ENCODE measurements around the gene CHRNB2. TPM values are rescaled to one million over a fixed set of nuclear protein-coding genes. Genes with fewer than 3 reads are reported as not detected.

CHRNB2 gene
- polyA plus RNA-seq, 1 donor from 2014 or later = 0.04 TPM

DNA sequence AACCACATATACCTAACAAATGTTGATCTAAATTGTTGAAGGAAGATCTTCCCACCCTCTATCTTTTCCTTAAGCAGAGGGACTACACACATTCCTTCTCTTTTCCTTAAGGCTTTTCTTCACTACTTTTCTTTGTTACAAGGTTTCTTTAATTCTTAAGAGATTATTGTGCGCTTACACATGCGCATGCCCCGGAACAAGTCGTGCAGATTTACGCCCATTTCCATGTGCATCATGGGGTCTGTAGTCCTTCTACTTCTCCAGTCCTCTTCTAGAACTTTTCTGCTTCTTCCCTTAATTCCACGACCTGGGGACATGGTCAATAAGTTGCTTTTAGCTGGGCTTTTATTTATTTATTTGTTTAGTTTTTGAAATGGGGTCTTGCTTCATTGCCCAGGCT lies 1.7 kb upstream of the CHRNB2 start:
- peaks cover 0 to 2% (median 2%) of the 10 kb centered on the region in 3 donors for H3K4me1 Mint-ChIP-seq
- H3K27me3 Mint-ChIP-seq = peaks cover 23% of the 10 kb centered on the region
- peak overlapping the region in 1 of 3 donors; percentile 57 for H3K27ac Mint-ChIP-seq
- H3K36me3 Mint-ChIP-seq = peaks cover 2% of the 10 kb centered on the region
- H3K4me3 Mint-ChIP-seq = peak overlapping the region in 1 of 4 donors; percentile 11
- H3K9me3 Mint-ChIP-seq = no peaks in the 10 kb centered on the region

DNA sequence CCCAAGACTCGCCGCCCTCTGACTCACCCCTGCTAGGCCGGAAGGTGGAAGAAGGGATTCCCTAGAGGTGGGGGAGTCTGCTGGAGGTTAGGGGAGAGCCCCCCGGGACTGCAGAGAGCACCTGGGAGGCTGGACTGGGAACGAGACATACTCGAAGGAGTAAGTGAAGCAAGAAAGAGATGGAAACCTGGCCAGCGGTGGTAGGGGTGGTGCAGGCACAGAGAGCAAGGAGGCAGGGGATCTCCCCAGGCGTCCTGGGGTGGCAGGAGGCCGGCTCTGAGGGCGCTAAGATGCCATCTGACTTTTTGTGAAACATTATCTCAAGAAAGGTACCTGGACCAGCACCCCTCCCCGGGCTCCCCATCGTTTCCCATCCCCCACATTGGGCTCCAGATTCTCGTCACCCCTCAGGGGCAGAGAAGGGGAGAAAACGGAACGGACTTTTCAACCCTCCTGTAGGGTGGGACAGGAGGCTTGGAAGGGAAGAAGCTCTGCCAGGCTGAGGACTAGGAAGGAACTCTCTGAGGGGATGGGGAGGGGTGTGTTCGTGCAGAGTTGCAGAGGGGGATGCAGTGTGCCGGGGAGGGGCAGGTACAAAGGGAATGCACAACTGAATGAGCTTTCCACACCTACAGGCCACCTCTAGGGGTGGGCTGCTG lies 708 bp downstream of the CHRNB2 start:
- Mint-ChIP-seq H3K27me3 (peaks cover 29% of the 10 kb centered on the region), H3K9me3 (no peaks in the 10 kb centered on the region), H3K27ac (no peak overlapping the region), H3K36me3 (peaks cover 2% of the 10 kb centered on the region), H3K4me3 (peak overlapping the region in 1 of 4 donors; percentile 16), H3K4me1 (peaks cover 0 to 2% (median 2%) of the 10 kb centered on the region in 3 donors)

GRCh38 chr1:154571244-154571963 lies 3.8 kb downstream of the CHRNB2 start:
- Mint-ChIP-seq H3K27me3 (peaks cover 29% of the 10 kb centered on the region), H3K36me3 (no peaks in the 10 kb centered on the region), H3K4me3 (no peak overlapping the region), H3K27ac (peak overlapping the region in 1 of 3 donors; percentile 74), H3K9me3 (no peaks in the 10 kb centered on the region), H3K4me1 (peaks cover 0 to 8% (median 2%) of the 10 kb centered on the region in 3 donors)

- H3K4me1 Mint-ChIP-seq = peaks cover 0 to 8% (median 2%) of the 10 kb centered on the region in 3 donors
- peaks cover 25% of the 10 kb centered on the region for H3K27me3 Mint-ChIP-seq
- peak overlapping the region in 1 of 3 donors; percentile 74 for H3K27ac Mint-ChIP-seq
- no peaks in the 10 kb centered on the region for H3K36me3 Mint-ChIP-seq
- H3K9me3 Mint-ChIP-seq = no peaks in the 10 kb centered on the region
- H3K4me3 Mint-ChIP-seq = no peak overlapping the region
These were observed 4.3 kb downstream of the CHRNB2 start for GRCh38 chr1:154571964-154572288.

DNA sequence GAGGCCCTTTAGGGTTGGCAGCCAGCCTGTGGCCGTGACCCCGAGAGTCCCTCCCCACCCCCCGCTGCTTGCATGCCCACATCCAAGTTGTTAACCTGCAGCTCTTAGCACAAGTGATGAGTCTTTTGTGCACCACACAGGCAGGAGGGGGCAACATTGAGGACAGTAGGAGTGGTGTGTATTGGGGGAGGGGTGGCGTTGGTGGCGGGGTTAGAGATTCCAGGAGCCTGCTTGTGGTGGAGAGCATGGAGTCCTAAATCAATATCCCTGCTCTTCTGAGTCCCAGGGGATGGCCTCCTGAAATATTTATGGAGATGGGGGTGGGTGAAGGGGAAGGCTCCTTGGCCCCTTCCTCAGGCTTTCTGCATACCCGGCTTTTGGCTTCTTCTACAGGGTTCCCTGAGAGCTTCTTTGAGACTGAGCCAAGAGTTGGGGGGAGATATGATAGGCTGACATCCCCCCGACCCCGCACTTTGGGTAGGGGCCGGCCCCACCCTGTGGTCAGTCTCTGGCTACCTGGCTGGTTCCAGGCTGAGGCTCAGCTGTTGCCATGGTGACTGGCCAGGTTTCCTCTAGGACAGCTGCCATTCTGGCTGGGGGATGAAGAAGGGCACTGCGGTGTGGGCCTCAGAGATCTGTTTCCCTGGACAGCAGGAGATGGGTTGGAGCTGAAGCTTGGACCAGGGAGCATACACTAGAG lies 5.0 kb downstream of the CHRNB2 start:
- no peaks in the 10 kb centered on the region for H3K36me3 Mint-ChIP-seq
- H3K27me3 Mint-ChIP-seq = peaks cover 21% of the 10 kb centered on the region
- H3K4me1 Mint-ChIP-seq = peaks cover 0 to 8% (median 0%) of the 10 kb centered on the region in 3 donors
- H3K4me3 Mint-ChIP-seq = no peak overlapping the region
- no peak overlapping the region for H3K27ac Mint-ChIP-seq
- no peaks in the 10 kb centered on the region for H3K9me3 Mint-ChIP-seq

- Mint-ChIP-seq H3K4me3 (no peak overlapping the region), H3K9me3 (no peaks in the 10 kb centered on the region), H3K27ac (no peak overlapping the region), H3K4me1 (peaks cover 0 to 8% (median 1%) of the 10 kb centered on the region in 3 donors), H3K36me3 (no peaks in the 10 kb centered on the region), H3K27me3 (peaks cover 19% of the 10 kb centered on the region)
These were observed 5.6 kb downstream of the CHRNB2 start for GRCh38 chr1:154573168-154573510.

GRCh38 chr1:154574716-154575115 lies 7.1 kb downstream of the CHRNB2 start:
- Mint-ChIP-seq H3K4me1 (peaks cover 0 to 8% (median 1%) of the 10 kb centered on the region in 3 donors), H3K4me3 (peak overlapping the region in 1 of 4 donors; percentile 40), H3K9me3 (no peaks in the 10 kb centered on the region), H3K36me3 (peaks cover 3% of the 10 kb centered on the region), H3K27ac (peak overlapping the region in 1 of 3 donors; percentile 11), H3K27me3 (peaks cover 9% of the 10 kb centered on the region)

GRCh38 chr1:154575147-154575927 lies 7.8 kb downstream of the CHRNB2 start:
- H3K36me3 Mint-ChIP-seq = peaks cover 3% of the 10 kb centered on the region
- peaks cover 8% of the 10 kb centered on the region for H3K27me3 Mint-ChIP-seq
- H3K4me3 Mint-ChIP-seq = no peak overlapping the region
- H3K4me1 Mint-ChIP-seq = peaks cover 0 to 8% (median 1%) of the 10 kb centered on the region in 3 donors
- H3K9me3 Mint-ChIP-seq = no peaks in the 10 kb centered on the region
- peak overlapping the region in 2 of 3 donors; percentile 11 to 50 for H3K27ac Mint-ChIP-seq

DNA sequence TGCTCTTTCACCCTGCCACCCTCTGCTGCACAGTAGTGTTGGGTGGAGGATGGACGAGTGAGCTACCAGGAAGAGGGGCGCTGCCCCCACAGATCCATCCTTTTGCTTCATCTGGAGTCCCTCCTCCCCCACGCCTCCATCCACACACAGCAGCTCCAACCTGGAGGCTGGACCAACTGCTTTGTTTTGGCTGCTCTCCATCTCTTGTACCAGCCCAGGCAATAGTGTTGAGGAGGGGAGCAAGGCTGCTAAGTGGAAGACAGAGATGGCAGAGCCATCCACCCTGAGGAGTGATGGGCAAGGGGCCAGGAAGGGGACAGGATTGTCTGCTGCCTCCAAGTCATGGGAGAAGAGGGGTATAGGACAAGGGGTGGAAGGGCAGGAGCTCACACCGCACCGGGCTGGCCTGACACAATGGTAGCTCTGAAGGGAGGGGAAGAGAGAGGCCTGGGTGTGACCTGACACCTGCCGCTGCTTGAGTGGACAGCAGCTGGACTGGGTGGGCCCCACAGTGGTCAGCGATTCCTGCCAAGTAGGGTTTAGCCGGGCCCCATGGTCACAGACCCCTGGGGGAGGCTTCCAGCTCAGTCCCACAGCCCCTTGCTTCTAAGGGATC lies 8.5 kb downstream of the CHRNB2 start:
- Mint-ChIP-seq H3K4me3 (no peak overlapping the region), H3K27me3 (peaks cover 5% of the 10 kb centered on the region), H3K36me3 (peaks cover 3% of the 10 kb centered on the region), H3K9me3 (no peaks in the 10 kb centered on the region), H3K4me1 (peaks cover 0 to 8% (median 1%) of the 10 kb centered on the region in 3 donors), H3K27ac (peak overlapping the region in 1 of 3 donors; percentile 50)

GRCh38 chr1:154577346-154578057 lies 9.9 kb downstream of the CHRNB2 start:
- Mint-ChIP-seq H3K9me3 (no peaks in the 10 kb centered on the region), H3K4me1 (peaks cover 0 to 8% (median 1%) of the 10 kb centered on the region in 3 donors), H3K36me3 (peaks cover 3% of the 10 kb centered on the region), H3K27ac (peak overlapping the region in 2 of 3 donors; percentile 26 to 53), H3K27me3 (no peaks in the 10 kb centered on the region), H3K4me3 (no peak overlapping the region)

- Mint-ChIP-seq H3K4me1 (peaks cover 0 to 8% (median 1%) of the 10 kb centered on the region in 3 donors), H3K27me3 (no peaks in the 10 kb centered on the region), H3K36me3 (peaks cover 3% of the 10 kb centered on the region), H3K27ac (peak overlapping the region in 1 of 3 donors; percentile 53), H3K4me3 (no peak overlapping the region), H3K9me3 (no peaks in the 10 kb centered on the region)
These were observed 10.5 kb downstream of the CHRNB2 start for GRCh38 chr1:154578058-154578418.

DNA sequence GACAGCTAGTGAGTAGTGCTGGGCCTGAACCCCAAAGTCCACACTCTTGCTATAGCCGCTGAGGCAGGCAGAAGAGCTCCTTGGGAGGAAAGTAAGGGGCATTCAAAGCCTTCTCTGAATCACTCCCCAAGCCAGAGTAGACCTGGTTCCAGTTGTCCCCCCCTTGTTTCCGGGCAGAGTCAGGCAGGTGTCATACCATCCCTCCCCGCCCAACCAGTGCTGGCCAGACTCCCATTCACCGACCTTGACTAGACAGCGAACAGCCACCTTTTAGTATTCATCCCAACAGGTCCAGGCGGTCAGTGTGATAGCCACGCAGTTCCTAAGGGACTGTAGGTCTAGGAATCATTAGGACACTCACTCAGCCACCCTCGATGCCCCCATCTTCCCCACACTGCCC lies 11.8 kb downstream of the CHRNB2 start:
- no peak overlapping the region for H3K4me3 Mint-ChIP-seq
- H3K27me3 Mint-ChIP-seq = no peaks in the 10 kb centered on the region
- H3K4me1 Mint-ChIP-seq = peaks cover 4 to 11% (median 4%) of the 10 kb centered on the region in 3 donors
- peaks cover 3% of the 10 kb centered on the region for H3K36me3 Mint-ChIP-seq
- H3K27ac Mint-ChIP-seq = peak overlapping the region in 1 of 3 donors; percentile 25
- no peaks in the 10 kb centered on the region for H3K9me3 Mint-ChIP-seq

GRCh38 chr1:154581766-154582165 lies 14.2 kb downstream of the CHRNB2 start:
- peaks cover 7% of the 10 kb centered on the region for H3K36me3 Mint-ChIP-seq
- H3K4me3 Mint-ChIP-seq = no peak overlapping the region
- no peak overlapping the region for H3K27ac Mint-ChIP-seq
- no peaks in the 10 kb centered on the region for H3K9me3 Mint-ChIP-seq
- peaks cover 14 to 17% (median 14%) of the 10 kb centered on the region in 3 donors for H3K4me1 Mint-ChIP-seq
- no peaks in the 10 kb centered on the region for H3K27me3 Mint-ChIP-seq

GRCh38 chr1:154582885-154583284 lies 15.3 kb downstream of the CHRNB2 start:
- Mint-ChIP-seq H3K9me3 (no peaks in the 10 kb centered on the region), H3K36me3 (peaks cover 7% of the 10 kb centered on the region), H3K4me1 (peaks cover 14 to 17% (median 14%) of the 10 kb centered on the region in 3 donors), H3K27ac (peak overlapping the region in 1 of 3 donors; percentile 29), H3K27me3 (no peaks in the 10 kb centered on the region), H3K4me3 (no peak overlapping the region)
